Raji (cell line): Measurements from ENCODE around the gene SIX1.

Experiments
- POLR2A ChIP-seq: IDR thresholded peaks from 2 replicates; pipeline ENCODE4 v1.6.1; 2011; ENCODE audit warnings: low read depth, low read length, control low read depth; ENCODE audit not compliant: insufficient read depth

SIX1 gene

GRCh38 chr14:60648249-60648933 lies 886 bp downstream of the SIX1 start:
- TF ChIP-seq POLR2A, result no peak

- TF ChIP-seq POLR2A, result no peak
These were observed 1.4 kb downstream of the SIX1 start for GRCh38 chr14:60647837-60648248.

- TF ChIP-seq POLR2A, result no peak
These were observed 2.0 kb downstream of the SIX1 start for GRCh38 chr14:60647081-60647836.

- no peak for TF ChIP-seq POLR2A
These were observed 3.0 kb downstream of the SIX1 start for GRCh38 chr14:60646226-60646818.

- no peak for TF ChIP-seq POLR2A
These were observed 4.0 kb downstream of the SIX1 start for GRCh38 chr14:60645126-60645741.

GRCh38 chr14:60644666-60645065 lies 4.6 kb downstream of the SIX1 start:
- no peak for TF ChIP-seq POLR2A

- TF ChIP-seq POLR2A, result no peak
These were observed 5.6 kb downstream of the SIX1 start for GRCh38 chr14:60643463-60644314.

GRCh38 chr14:60643141-60643462 lies 6.2 kb downstream of the SIX1 start:
- no peak for TF ChIP-seq POLR2A

- TF ChIP-seq POLR2A, result no peak
These were observed 6.8 kb downstream of the SIX1 start for GRCh38 chr14:60642270-60643140.

GRCh38 chr14:60641742-60642269 lies 7.5 kb downstream of the SIX1 start:
- no peak for TF ChIP-seq POLR2A

- no peak for TF ChIP-seq POLR2A
These were observed 8.2 kb downstream of the SIX1 start for GRCh38 chr14:60640859-60641741.

- TF ChIP-seq POLR2A, result no peak
These were observed 9.6 kb downstream of the SIX1 start for GRCh38 chr14:60639674-60640073.
